Activated T-cell treated with anti-CD3 and anti-CD28 coated beads, Interleukin-2, amount 50 U/mL, for 24 hours (primary cell): ENCODE measurements around the gene GRB2.
"Not testable (repeated sequence)": the region's sequence is repeated elsewhere in the genome, so short reads cannot be mapped to it uniquely, and the experiment has no call there.

Source experiments
- DNase-seq: peaks from one replicate; pipeline ENCODE4 v3.0.0-alpha.2; 2020
- H3K27ac Mint-ChIP-seq: 2 replicates; pipeline ENCODE4 v1.8.0; 2020; ENCODE audit warnings: mild to moderate bottlenecking, mixed read lengths
- H3K27me3 Mint-ChIP-seq: 2 replicates; pipeline ENCODE4 v1.8.0; 2020; ENCODE audit warnings: mixed read lengths
- H3K36me3 Mint-ChIP-seq: 2 replicates; pipeline ENCODE4 v1.8.0; 2020; ENCODE audit warnings: low read depth, mixed read lengths
- H3K4me1 Mint-ChIP-seq: 2 replicates; pipeline ENCODE4 v1.8.0; 2020; ENCODE audit warnings: low read depth, mixed read lengths
- H3K4me3 Mint-ChIP-seq: 2 replicates; pipeline ENCODE4 v1.8.0; 2020; ENCODE audit warnings: mild to moderate bottlenecking, moderate library complexity, mixed read lengths
- H3K9me3 Mint-ChIP-seq: 2 replicates; pipeline ENCODE4 v1.8.0; 2020; ENCODE audit warnings: mixed read lengths

GRB2 gene

GRCh38 chr17:75386430-75386829 lies 19.0 kb downstream of the GRB2 start:
- Mint-ChIP-seq H3K36me3 (peaks cover 56% of the 10 kb centered on the region), H3K27me3 (no peaks in the 10 kb centered on the region), H3K4me1 (peaks cover 71% of the 10 kb centered on the region), H3K27ac (peak overlapping the region; percentile 84), H3K4me3 (no peak overlapping the region), H3K9me3 (no peaks in the 10 kb centered on the region)
- no peak for DNase-seq

DNA sequence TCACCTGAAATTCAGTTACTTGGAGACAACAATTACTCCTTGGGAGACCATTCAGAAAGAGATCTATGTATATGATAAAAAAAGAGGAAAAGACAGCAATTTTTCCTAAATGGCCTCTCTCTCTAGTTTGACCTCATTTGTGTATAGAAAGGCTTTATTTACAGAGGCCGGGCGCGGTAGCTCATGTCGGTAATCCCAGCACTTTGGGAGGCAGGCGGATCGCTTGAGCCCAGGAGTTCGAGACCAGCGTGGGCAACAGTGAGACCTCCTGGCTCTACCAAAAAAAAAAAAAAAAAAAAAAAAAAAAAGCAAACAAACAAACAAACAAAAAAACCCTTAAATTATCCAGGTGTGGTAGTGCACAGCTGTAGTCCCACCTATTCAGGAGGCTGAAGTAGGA lies 20.7 kb downstream of the GRB2 start:
- no peak for DNase-seq
- H3K27me3 Mint-ChIP-seq, result no peaks in the 10 kb centered on the region
- H3K4me1 Mint-ChIP-seq, result peaks cover 71% of the 10 kb centered on the region
- H3K27ac Mint-ChIP-seq, result peak overlapping the region; percentile 37
- no peak overlapping the region for H3K4me3 Mint-ChIP-seq
- H3K36me3 Mint-ChIP-seq, result peaks cover 41% of the 10 kb centered on the region
- no peaks in the 10 kb centered on the region for H3K9me3 Mint-ChIP-seq

DNA sequence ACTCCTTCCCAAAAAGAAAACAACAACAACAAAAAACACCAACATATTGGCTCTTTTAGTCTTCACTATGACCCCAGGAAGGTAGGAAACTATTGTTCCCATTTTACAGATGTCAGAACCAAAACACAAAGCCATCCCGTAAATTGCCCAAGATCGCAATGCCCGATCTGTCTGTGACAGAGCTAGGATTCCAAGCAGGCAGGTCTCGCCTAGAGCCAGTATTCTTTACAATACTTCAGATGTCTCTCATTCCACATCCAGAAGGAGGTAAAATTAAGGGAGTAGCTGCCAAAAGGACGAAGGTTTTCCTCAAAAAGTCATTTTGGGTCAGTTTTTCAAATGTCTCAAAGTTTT lies 21.7 kb downstream of the GRB2 start:
- peaks cover 70% of the 10 kb centered on the region for H3K4me1 Mint-ChIP-seq
- H3K27ac Mint-ChIP-seq, result peak overlapping the region; percentile 20
- H3K27me3 Mint-ChIP-seq, result no peaks in the 10 kb centered on the region
- no peak for DNase-seq
- peaks cover 38% of the 10 kb centered on the region for H3K36me3 Mint-ChIP-seq
- H3K9me3 Mint-ChIP-seq, result no peaks in the 10 kb centered on the region
- no peak overlapping the region for H3K4me3 Mint-ChIP-seq

DNA sequence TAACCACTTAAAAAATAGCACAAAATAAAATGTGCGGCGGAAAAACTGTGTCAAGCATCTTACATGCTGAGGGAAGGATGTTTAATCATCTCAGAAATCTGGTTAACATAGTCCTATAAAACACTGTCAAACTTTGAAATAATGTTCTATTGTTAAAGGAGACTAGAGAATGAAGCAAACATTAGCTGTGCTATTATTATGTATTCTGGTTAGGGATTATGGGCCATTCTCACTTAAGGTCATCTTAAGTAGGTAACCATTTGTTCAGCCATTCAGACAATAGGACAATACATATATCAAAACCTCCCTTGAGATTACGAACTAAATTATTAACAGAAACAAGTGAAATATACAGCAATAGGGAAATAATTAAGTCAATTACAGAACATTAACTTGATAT lies 24.7 kb downstream of the GRB2 start:
- H3K27ac Mint-ChIP-seq, result peak overlapping the region; percentile 75
- no peaks in the 10 kb centered on the region for H3K9me3 Mint-ChIP-seq
- H3K27me3 Mint-ChIP-seq, result no peaks in the 10 kb centered on the region
- peaks cover 69% of the 10 kb centered on the region for H3K4me1 Mint-ChIP-seq
- no peak for DNase-seq
- peaks cover 40% of the 10 kb centered on the region for H3K36me3 Mint-ChIP-seq
- H3K4me3 Mint-ChIP-seq, result no peak overlapping the region

DNA sequence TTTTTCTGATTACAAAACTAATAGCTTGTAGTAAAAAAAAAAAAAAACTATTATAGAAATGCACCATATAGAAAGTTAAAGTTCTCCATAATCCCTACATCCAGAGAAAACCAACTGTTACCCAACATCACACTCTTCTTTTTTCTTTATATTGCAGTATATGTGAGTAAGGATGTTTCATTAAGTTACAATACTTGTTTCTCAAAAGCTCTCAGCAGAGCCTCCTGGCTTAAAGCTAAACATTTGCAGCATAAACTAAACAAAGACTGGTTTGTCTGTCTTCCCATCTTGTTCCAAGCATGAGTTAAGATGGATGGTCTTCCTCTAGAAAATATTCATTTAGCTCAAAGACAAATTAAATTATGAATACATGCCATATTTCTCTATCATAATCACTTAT lies 25.2 kb downstream of the GRB2 start:
- no peak overlapping the region for H3K4me3 Mint-ChIP-seq
- peaks cover 44% of the 10 kb centered on the region for H3K36me3 Mint-ChIP-seq

GRCh38 chr17:75379426-75379825 lies 26.1 kb downstream of the GRB2 start:
- H3K36me3 Mint-ChIP-seq, result peaks cover 48% of the 10 kb centered on the region
- H3K27me3 Mint-ChIP-seq, H3K9me3 Mint-ChIP-seq, H3K4me3 Mint-ChIP-seq, DNase-seq: not testable (repeated sequence)
- peak overlapping the region; percentile 5 for H3K27ac Mint-ChIP-seq
- peaks cover 72% of the 10 kb centered on the region for H3K4me1 Mint-ChIP-seq

More for the DNA sequence above, 25.2 kb downstream of the GRB2 start:
- Mint-ChIP-seq H3K4me1 (peaks cover 69% of the 10 kb centered on the region), H3K27me3 (no peaks in the 10 kb centered on the region), H3K9me3 (no peaks in the 10 kb centered on the region), H3K27ac (peak overlapping the region; percentile 75)
- no peak for DNase-seq

- Mint-ChIP-seq H3K4me3 (no peak overlapping the region), H3K4me1 (peaks cover 75% of the 10 kb centered on the region), H3K36me3 (peaks cover 65% of the 10 kb centered on the region), H3K27me3 (no peaks in the 10 kb centered on the region), H3K9me3 (no peaks in the 10 kb centered on the region), H3K27ac (peak overlapping the region; percentile 51)
- DNase-seq, result no peak
Observed at GRCh38 chr17:75373280-75373679, 32.2 kb downstream of the GRB2 start.

DNA sequence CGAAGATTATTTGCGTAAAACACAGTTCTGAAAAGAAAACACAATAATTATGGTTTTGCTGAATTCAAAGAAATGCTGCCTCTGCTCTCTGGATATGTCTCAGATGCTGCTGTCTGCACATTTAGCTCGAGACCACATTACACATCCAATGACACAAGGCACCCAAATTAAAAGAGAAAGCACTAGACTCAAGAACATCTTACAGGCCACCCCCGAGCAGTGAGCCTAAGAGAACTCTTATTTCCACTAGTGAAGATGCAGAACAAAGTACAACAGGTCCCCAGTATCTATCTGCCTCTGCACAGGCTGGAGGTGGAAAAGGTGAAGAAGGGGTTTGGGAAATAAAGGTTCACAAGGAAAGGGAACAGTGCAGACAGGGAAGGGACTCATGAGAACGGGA lies 33.5 kb downstream of the GRB2 start:
- peak overlapping the region; percentile 92 for H3K27ac Mint-ChIP-seq
- H3K36me3 Mint-ChIP-seq, result peaks cover 54% of the 10 kb centered on the region
- H3K4me1 Mint-ChIP-seq, result peaks cover 80% of the 10 kb centered on the region
- no peaks in the 10 kb centered on the region for H3K27me3 Mint-ChIP-seq
- no peak for DNase-seq
- H3K4me3 Mint-ChIP-seq, result peak overlapping the region; percentile 53
- H3K9me3 Mint-ChIP-seq, result no peaks in the 10 kb centered on the region

DNA sequence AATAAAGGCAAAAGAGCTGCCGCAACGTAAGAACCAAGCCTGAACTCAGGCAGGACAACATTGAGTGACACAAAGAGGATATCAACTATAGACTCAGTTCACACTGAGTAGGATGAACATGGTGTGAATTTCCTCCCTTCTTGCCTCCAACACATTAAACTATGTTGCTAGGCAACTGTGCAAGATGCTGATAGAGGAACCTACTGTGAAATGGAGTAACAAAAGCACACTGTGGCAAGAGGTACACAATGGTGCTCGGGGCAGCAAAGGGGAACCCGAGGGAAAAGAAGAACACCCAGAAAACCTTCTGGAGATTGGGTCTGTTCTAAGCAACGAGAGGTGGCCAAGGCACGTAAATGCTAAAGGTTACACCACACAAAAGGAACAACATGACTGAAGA lies 34.1 kb downstream of the GRB2 start:
- no peak for DNase-seq
- Mint-ChIP-seq H3K27ac (peak overlapping the region; percentile 92), H3K9me3 (no peaks in the 10 kb centered on the region), H3K4me1 (peaks cover 82% of the 10 kb centered on the region), H3K27me3 (no peaks in the 10 kb centered on the region), H3K36me3 (peaks cover 48% of the 10 kb centered on the region), H3K4me3 (peak overlapping the region; percentile 53)

DNA sequence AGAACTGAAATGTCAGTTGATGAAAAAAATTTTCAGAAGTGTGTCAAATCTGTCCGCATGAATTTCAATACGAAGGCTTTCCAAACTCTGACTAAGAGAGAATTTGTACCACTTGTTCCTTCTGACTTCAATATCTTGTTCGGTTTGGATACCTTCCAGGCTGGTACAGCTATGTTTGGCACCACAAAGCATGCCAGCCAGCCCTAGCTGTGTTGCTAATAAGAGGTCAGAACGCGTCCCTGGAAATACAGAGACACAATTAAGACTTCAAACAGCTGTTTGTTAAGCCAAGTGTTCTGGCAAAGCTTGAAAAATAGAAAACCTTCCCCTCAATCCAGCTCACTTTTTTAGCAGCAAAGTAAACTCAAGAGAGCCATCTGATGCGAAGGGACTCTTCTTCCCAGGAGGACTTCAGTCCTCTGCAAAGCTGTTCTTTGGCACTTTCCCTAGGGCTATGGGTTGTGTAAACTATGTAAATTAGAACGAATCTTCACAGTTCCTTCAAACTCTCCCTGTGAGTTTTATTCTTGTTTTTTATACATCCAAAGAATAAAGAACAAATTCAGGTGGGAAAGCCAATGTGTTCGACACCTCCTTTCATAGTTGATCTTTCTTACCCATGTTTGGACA lies 35.1 kb downstream of the GRB2 start:
- peaks cover 88% of the 10 kb centered on the region for H3K4me1 Mint-ChIP-seq
- H3K27ac Mint-ChIP-seq, result peak overlapping the region; percentile 50
- H3K27me3 Mint-ChIP-seq, result no peaks in the 10 kb centered on the region
- no peaks in the 10 kb centered on the region for H3K9me3 Mint-ChIP-seq
- peaks cover 41% of the 10 kb centered on the region for H3K36me3 Mint-ChIP-seq
- no peak overlapping the region for H3K4me3 Mint-ChIP-seq
- no peak for DNase-seq

DNA sequence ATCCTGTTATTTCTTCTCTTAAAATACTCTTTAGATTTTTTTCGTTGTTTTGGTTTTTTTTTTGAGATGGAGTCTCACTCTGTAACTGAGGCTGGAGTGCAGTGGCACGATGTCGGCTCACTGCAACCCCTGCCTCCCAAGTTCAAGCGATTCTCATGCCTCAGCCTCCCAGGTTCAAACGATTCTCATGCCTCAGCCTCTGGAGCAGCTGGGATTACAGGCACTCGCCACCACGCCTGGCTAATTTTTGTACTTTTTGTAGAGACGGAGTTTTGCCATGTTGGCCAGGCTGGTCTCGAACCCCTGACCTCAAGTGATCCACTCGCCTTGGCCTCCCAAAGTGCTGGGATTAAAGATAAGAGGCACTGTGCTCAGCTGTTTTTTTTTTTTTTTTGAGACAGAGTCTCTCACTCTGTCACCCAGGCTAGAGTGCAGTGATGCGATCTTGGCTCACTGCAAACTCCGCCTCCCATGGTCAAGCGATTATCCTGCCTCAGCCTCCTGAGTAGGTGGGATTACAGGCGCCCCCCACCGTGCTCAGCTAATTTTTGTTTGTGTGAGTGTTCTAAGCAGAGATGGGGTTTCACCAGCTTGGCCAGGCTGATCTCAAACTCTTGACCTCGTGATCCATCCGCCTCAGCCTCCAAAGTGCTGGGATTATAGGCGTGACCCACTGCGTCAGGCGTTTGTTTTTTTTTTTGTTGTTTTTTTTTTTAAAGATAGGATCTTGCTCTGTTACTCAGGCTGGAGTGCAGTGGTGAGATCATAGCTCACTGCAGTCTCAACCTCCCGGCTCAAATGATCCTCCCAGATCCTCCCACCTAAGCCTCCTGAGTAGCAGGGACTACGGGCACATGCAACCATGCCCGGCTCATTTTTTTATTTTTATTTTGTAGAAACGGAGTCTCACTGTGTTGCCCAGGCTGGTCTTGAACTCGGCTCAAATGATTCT lies 37.4 kb downstream of the GRB2 start:
- peak overlapping the region; percentile 89 for H3K27ac Mint-ChIP-seq
- not testable (repeated sequence) for H3K9me3 Mint-ChIP-seq, H3K27me3 Mint-ChIP-seq, H3K4me3 Mint-ChIP-seq, DNase-seq
- peaks cover 95% of the 10 kb centered on the region for H3K4me1 Mint-ChIP-seq
- peaks cover 29% of the 10 kb centered on the region for H3K36me3 Mint-ChIP-seq

GRCh38 chr17:75367312-75367711 lies 38.2 kb downstream of the GRB2 start:
- H3K4me1 Mint-ChIP-seq, result peaks cover 95% of the 10 kb centered on the region
- H3K27ac Mint-ChIP-seq, result peak overlapping the region; percentile 89
- no peak for DNase-seq
- no peak overlapping the region for H3K4me3 Mint-ChIP-seq
- peaks cover 26% of the 10 kb centered on the region for H3K36me3 Mint-ChIP-seq
- H3K27me3 Mint-ChIP-seq, result no peaks in the 10 kb centered on the region
- H3K9me3 Mint-ChIP-seq, result no peaks in the 10 kb centered on the region

GRCh38 chr17:75366432-75366831 lies 39.0 kb downstream of the GRB2 start:
- Mint-ChIP-seq H3K9me3 (no peaks in the 10 kb centered on the region), H3K27ac (peak overlapping the region; percentile 84), H3K4me1 (peaks cover 95% of the 10 kb centered on the region), H3K27me3 (no peaks in the 10 kb centered on the region), H3K4me3 (no peak overlapping the region), H3K36me3 (peaks cover 19% of the 10 kb centered on the region)
- no peak for DNase-seq

DNA sequence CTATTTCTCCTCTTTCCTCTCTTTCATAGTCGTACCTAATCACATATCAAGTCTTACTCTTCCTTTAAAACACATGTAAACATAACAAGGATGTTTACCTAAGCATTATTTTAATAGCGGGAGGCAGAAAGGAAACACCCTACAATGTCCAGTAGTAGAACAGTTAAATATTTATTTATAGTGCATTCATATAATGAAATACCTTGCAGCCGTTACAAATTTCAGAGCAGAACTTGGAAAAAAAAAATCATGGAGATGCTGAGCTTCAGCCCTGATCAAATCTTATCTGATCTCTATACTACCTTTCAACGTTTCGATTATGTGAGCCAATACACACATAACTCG lies 39.6 kb downstream of the GRB2 start:
- no peak for DNase-seq
- Mint-ChIP-seq H3K27ac (peak overlapping the region; percentile 84), H3K9me3 (no peaks in the 10 kb centered on the region), H3K4me1 (peaks cover 96% of the 10 kb centered on the region), H3K27me3 (no peaks in the 10 kb centered on the region), H3K36me3 (peaks cover 16% of the 10 kb centered on the region), H3K4me3 (peak overlapping the region; percentile 37)
